CMK (cell line): Measurements from ENCODE around the gene DNAH8.

ENCODE experiments used
- DNase-seq: peaks from one replicate; pipeline ENCODE4 v3.0.0-alpha.2; 2010; ENCODE audit warnings: low read depth

DNAH8 gene

GRCh38 chr6:39053854-39054576 is 338.9 kb downstream of the DNAH8 start:
- no peak for DNase-seq

GRCh38 chr6:39054577-39055142 is 339.5 kb downstream of the DNAH8 start:
- DNase-seq: no peak

- DNase-seq: no peak
Observed at GRCh38 chr6:39055661-39056060, 340.6 kb downstream of the DNAH8 start.

- DNase-seq: no peak
Observed at GRCh38 chr6:39056191-39056590, 341.1 kb downstream of the DNAH8 start.

GRCh38 chr6:39056681-39057080 is 341.6 kb downstream of the DNAH8 start:
- no peak for DNase-seq

GRCh38 chr6:39057251-39058155 is 342.4 kb downstream of the DNAH8 start:
- DNase-seq: no peak

GRCh38 chr6:39058471-39059147 is 343.5 kb downstream of the DNAH8 start:
- no peak for DNase-seq

GRCh38 chr6:39059496-39060310 is 344.6 kb downstream of the DNAH8 start:
- DNase-seq: no peak

GRCh38 chr6:39060467-39061160 is 345.5 kb downstream of the DNAH8 start:
- no peak for DNase-seq

- DNase-seq: no peak
Observed at GRCh38 chr6:39061182-39061581, 346.1 kb downstream of the DNAH8 start.

GRCh38 chr6:39061588-39061987 is 346.5 kb downstream of the DNAH8 start:
- DNase-seq: no peak

GRCh38 chr6:39062014-39062740 is 347.1 kb downstream of the DNAH8 start:
- DNase-seq: no peak

GRCh38 chr6:39063526-39063925 is 348.4 kb downstream of the DNAH8 start:
- DNase-seq: no peak

- DNase-seq: no peak
Observed at GRCh38 chr6:39065561-39065960, 350.4 kb downstream of the DNAH8 start.

- no peak for DNase-seq
Observed at GRCh38 chr6:39068391-39068790, 353.3 kb downstream of the DNAH8 start.

GRCh38 chr6:39072830-39073229 is 357.7 kb downstream of the DNAH8 start:
- no peak for DNase-seq

GRCh38 chr6:39073471-39074355 is 358.6 kb downstream of the DNAH8 start:
- DNase-seq: no peak

GRCh38 chr6:39074486-39074885 is 359.4 kb downstream of the DNAH8 start:
- no peak for DNase-seq

- no peak for DNase-seq
Observed at GRCh38 chr6:39075010-39075686, 360.0 kb downstream of the DNAH8 start.
